GM19035 (cell line): ENCODE results near the gene BTN2A1.
"Not testable (repeated sequence)": the region's sequence is repeated elsewhere in the genome, so short reads cannot be mapped to it uniquely, and the experiment has no call there.

Source experiments
- ATAC-seq: cut with Tn5 transposase; IDR thresholded peaks from one replicate; pipeline ENCODE4 v1.9.1; 2021; ENCODE audit not compliant: unreplicated experiment

Gene BTN2A1

DNA sequence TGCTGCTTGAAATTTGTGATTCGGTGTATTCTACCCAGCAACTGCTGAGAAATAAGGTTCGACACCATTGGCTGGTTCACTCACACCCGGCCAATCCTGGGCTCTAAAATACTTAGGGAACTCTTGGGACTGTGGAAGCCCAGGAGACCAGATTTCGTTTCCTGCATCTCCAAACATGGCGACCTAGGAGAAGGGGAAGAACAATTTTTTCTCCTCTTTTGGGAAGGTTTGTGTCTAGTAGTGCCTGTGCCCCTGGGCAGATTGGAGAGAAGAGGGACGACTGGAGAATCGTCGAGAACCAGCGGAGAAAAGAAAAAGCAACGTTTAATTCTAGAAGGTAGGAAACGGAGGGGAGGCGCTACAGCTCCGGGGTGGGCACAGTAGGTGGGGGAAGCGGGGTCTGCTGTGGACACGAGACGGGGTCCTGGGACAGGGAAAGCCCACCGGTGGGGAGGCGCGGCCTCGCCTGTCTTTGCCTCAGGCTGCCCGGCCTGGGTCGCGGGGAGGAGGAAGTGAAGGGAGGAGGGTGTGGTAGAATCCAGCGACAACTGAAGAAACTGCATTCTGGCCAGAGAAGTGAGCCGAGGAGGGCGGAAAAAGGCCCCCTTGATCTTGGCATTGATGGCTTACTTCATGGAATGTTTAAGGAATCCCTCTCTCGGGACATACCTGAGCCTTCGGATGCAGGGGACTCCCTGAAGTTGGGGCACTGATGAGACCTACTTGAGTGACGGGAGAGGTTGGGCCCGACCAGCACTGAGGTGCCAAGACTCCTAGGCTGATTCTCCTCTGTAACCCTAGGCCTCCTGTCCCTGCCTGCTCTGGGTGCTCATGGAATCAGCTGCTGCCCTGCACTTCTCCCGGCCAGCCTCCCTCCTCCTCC is at the start of gene BTN2A1:
Gene BTN2A1 (plus strand): TSS at position 150 of the 883 bp plus-strand sequence. CDS start 682 bp downstream, at position 832.
- ATAC-seq = peak; percentile 98

DNA sequence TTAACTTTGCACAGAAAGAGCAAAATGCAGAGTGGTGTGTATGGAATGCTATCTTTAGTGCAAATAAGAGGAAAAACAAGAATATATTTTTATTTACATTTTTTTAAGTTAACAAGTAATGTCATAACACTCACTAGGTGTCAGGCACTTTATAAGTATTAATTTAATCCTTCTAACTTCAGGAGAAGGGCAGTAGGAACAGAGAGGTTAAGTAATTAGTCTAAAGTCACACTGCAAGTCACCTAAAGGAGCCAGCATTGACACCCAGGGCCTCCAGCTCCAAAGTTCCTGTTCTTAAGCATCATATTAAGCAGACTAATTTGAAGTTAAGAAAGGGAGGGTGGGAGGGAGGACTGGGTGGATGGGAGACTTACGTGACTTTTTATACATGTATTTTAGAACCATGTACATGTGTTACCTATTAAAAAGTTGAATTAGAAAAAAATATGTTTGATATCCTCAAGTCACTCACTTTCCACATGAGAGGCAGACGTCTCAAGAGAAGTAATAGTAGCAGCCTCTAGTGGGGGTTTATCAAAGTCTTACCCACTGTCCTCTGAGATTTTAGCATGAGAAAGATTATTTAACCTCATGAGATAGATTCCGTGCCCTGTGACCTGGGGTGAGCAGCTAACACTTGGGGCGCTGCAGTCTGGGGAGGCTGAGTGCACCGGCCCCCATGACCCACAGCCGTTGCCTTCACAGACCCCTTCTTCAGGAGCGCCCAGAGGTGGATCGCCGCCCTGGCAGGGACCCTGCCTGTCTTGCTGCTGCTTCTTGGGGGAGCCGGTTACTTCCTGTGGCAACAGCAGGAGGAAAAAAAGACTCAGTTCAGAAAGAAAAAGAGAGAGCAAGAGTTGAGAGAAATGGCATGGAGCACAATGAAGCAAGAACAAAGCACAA is 48.7 kb upstream of the BTN2A1 start:
- no peak for ATAC-seq

DNA sequence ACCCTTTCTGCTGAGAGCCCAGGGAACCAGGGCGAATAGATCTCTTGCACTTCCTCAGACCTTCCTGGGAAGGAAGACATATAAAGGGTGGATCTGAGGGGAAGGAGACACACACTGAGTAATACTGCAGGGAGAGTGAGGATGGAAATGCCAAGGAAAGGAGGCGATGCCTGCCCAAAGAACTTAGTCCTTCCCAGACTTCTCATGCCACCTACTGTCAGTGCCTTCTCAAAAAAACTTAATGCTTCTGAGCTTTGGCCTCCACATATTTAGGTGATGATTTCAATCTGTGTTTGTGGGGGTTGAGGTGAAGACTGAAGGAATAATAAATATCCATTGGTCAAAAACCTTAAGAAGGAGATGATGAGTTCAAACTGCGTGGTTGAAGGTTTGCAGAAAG is 46.0 kb upstream of the BTN2A1 start:
- no peak for ATAC-seq

DNA sequence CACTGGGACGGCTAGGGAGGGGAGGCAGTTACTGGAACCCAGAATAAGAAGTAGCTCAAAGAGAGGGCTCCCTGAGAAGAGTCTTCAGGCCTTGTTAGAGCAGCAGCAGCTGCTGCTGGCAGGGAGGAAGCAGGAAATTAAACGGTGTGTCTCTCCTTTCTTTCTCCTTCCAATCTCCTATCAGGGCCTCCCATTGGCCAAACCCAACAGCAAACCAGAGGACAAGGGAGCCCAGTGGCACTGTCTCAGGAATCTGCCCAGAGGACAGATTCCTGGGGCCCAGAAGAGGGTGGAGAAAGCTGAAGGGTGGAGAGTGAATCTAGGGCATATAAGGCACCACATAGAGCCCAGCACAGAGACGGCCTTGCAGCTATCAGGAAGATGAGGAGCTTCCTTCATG is 45.5 kb upstream of the BTN2A1 start:
- no peak for ATAC-seq

DNA sequence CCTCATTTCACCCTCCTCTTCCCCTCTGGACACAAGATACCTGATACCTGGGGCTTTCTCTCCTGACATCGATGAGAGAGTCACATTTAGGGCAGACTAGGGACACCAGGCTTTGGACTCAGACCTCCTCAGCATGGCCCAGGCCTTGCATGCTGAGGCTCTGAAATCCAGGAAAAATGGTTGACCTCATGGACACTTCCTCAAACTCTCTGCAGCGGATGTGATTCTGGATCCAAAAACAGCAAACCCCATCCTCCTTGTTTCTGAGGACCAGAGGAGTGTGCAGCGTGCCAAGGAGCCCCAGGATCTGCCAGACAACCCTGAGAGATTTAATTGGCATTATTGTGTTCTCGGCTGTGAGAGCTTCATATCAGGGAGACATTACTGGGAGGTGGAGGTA is 44.8 kb upstream of the BTN2A1 start:
- no peak for ATAC-seq

DNA sequence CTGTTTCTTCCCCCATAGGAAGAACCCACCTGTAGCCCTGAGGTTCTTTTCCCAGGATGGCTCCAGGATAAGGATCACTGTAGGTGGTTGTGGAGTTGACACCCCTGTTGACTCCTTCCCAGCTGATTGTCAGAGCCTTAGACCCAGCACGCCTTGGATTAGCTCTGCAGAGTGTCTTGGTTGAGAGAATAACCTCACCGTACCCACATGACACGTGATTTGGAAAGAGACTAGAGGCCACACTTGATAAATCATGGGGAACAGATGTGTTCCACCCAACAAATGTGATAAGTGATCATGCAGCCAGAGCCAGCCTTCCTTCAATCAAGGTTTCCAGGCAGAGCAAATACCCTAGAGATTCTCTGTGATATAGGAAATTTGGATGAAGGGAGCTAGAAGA is 43.5 kb upstream of the BTN2A1 start:
- no peak for ATAC-seq

DNA sequence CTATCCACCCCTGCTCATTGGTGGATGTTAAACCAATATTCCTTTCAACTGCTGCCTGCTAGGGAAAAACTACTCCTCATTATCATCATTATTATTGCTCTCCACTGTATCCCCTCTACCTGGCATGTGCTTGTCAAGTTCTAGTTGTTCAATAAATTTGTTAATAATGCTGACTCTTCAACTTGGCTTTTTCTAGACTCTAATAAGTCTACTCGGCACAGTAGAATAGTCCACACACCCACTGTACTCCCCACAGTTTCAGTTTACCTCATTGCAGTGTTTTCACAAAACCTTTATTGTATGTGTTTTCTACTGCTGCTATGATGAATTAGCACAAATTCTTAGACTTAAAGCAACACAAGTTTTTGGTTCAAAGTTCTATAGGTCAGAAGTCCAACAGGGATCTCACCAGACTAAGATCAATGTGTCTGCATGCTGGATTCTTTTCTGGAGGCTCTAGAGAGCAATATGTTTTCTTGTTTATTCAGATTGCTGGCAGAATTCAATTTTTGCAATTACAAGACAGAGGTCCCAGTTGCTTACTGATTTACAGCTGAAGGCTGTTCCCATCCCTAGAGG is 42.6 kb upstream of the BTN2A1 start:
- ATAC-seq = no peak

DNA sequence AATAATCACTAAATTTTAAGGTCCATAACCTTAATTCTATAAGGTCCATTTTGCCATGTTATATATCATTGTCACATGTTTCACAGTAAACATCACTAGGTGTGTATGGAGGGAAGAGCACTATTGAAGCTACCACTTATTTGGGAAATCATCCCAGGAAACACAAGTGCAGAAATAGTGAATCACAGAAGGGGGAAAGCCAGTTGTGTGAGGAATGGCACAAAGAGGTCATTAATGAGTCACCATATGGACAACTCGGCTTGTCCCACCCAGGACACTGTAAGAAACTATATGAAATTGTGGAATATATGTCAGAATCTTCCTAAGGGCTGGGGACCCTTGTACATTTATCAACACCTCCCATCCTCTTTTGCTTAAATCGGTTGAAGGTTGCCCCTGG is 42.0 kb upstream of the BTN2A1 start:
- ATAC-seq = no peak

DNA sequence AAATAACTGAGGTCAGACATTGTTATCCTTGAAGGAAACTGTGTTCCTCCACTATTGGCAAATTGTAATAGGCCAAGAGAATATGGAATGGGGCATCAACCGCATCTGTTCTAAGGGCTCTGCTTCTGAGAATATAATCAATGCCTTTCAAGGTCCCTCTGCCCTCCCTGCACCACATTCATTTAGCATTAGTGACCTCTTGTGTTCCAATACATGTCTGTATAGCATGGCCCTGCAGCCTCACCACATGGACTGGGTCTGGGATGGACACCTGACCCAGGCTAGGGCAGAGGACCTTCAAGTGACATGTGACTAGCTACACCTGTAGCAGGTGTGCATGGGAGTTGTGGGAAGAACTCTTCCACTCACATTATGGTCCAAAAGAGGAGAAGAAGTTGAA is 41.5 kb upstream of the BTN2A1 start:
- no peak for ATAC-seq

DNA sequence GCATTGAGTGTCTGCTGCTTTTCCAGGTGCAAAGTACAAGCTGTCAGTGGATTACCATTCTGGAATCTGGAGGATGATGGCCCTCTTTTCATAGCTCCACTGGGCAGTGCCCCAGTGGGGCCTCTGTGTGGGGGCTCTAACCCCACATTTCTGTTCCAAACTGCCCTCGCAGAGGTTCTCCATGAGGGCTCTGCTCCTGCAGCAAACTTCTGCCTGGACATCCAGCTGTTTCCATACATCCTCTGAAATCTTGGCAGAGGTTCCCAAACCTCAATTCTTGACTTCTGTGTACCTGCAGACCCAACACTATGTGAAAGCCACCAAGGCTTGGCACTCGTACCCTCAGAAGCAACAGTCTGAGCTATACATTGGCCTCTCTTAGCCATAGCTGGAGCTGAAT is 39.7 kb upstream of the BTN2A1 start:
- not testable (repeated sequence) for ATAC-seq

DNA sequence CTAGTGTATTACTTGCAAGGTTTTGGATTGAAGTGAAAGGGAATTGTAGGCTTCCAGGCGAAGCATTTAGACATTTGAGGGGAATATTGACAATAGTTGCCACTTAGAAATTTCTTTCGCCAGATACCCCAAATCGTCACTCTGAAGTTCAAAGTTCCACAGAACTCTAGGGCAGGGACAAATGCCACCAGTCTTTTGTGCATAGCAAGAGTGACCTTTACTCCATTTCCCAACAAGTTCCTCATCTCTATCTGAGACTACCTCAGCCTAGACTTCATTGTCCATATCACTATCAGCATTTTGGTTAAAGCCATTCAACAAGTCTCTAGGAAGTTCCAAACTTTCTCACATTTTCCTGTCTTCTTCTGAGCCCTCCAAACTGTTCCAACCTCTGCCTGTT is 39.0 kb upstream of the BTN2A1 start:
- ATAC-seq = not testable (repeated sequence)

DNA sequence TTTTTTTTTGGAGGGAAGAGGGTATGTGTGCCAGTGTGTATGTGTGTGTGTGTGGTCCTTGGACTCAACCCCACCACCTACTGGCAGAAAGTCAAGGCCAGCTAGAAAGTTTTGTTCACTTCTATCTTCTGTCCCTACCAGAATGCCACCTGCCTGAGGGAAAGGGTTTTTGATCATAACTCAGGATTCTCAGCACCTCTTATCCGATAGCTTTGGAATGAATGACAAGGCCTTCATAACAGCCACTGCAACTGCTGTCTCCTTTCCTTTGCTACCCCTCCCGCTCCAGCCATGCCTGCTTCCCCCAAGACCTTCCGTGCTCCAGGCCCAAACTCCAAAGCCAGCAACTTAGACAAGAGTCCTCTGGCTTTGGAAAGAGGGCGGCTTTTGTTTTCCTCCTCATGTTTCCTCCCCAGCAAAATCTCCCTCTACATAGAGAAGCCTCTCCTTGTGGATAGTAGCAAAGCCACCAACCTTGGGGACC is 37.0 kb upstream of the BTN2A1 start:
- peak; percentile 28 for ATAC-seq

DNA sequence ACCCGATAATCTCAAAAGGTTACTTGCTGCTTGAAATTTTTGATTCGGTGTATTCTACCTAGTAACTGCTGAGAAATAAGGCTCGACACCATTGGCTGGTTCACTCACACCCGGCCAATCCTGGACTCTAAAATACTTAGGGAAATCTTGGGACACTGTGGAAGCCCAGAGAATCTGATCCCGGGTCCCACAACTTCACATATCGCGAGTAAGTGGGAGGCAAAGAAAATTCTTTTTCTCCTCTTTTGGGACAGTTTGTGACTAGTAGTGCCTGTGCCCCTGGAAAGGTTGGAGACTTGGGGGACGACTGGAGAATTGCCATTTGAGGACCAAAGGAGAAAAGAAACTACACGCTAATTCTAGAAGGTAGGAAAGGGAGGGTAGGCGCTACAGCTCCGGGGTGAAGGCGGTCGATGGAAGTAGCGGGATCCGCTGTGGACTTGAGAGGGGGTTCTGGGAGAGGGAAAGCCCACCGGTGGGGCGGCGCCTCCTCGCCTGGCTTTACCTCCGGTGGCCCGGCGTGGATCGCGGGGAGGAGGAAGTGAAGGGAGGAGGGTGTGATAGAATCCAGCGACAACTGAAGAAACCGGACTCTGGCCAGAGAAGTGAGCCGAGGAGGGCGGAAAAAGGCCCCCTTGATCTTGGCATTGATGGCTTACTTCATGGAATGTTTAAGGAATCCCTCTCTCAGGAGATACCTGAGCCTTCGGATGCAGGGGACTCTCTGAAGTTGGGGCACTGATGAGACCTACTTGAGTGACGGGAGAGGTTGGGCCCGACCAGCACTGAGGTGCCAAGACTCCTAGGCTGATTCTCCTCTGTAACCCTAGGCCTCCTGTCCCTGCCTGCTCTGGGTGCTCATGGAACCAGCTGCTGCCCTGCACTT is 36.3 kb upstream of the BTN2A1 start:
- peak; percentile 91 for ATAC-seq

DNA sequence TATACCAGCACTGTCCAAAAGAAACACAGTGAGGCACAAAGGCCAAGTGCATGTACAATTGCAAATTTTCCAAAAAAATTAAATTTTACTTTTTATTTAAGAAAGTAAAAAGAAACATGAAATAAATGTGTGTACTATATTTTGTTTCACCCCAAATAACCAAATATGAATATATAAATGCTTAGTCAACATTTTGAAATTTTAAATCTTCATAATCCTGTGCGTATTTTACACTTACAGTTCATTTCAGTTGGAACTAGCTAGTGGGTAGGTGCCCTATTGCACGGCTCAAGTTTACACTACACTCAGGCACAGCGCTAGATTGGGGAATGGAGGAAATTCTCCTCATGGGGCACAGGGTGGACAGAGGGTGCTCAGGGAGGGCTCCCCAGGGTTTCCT is 35.4 kb upstream of the BTN2A1 start:
- no peak for ATAC-seq

DNA sequence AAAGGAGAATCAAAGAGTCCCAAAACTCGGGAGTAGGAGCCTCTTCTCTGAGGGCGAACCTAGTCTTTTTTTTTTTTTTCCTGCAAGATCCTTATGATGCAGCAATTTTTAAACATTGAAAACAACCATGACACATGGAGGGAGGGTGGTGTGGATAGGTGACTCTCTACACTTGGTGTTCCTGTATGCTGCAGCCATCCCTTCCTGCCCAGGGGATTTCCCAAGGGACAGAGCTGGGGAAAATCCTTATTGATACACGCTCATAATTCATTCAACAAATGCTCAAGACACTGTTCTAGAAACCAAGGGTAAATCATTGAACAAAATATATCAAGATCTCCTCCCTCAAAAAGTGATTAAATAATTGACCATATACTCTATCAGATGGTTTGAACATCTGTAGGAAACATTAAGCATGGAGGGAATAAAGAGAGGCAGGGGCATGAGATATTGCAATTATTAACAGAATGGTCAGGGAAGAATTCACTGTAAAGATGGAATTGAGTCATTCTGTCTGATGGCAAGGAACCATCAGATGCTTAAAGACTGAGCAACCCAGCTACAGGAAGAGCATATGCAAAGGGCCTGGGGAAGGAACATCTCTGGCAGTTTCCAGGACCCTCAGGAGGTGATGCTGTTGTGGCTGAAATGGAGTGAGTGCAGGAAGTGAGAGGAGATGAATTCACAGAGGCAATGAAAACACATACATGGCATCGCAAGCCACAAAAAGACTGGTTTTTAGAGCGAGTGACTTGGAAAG is 30.9 kb upstream of the BTN2A1 start:
- no peak for ATAC-seq

DNA sequence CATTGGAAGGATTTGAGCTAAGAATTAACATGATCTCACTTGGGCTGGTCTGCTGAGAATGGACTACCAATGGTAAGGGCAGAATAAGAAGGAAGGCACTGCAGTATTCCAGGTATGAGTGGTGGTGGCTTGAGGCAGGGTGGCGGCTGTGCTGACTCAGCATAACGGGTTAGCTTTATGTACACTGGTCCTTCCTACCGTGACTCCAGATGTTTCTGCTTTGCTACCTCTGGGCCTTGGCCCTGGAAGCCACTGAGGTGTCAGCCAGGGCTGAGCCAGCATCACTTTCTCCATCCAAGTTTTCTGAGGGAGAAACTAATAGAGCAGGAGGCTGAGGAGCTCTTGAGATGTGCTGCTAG is 30.3 kb upstream of the BTN2A1 start:
- no peak for ATAC-seq

DNA sequence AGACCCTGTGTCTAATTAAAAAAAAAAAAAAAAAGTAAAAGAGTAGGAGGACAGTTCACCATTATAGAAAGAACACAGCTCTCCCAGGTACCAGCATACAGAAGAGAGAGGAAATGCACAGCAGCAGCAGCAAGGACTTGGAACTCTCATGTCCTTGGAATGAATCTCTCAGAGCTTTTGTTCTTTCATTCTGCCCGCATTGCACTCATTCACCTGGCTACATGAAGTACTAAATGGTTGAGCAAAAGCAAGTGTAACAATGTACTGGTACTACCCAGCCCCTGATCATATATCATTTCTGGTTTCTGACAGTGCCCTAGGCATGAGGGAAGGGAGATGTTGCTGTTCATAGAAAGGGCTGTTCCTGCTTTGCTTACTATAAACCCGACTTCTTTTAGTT is 29.5 kb upstream of the BTN2A1 start:
- ATAC-seq = no peak

DNA sequence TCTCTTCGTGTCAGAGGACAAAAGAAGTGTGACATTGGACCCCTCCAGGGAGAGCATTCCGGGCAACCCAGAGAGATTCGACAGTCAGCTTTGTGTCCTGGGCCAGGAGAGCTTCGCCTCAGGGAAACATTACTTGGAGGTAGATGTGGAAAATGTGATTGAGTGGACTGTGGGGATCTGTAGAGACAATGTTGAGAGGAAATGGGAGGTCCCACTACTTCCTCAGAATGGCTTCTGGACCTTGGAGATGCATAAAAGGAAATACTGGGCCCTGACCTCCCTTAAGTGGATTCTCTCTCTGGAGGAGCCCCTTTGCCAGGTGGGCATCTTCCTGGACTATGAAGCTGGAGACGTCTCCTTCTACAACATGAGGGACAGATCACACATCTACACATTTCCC is 27.0 kb upstream of the BTN2A1 start:
- ATAC-seq = no peak

DNA sequence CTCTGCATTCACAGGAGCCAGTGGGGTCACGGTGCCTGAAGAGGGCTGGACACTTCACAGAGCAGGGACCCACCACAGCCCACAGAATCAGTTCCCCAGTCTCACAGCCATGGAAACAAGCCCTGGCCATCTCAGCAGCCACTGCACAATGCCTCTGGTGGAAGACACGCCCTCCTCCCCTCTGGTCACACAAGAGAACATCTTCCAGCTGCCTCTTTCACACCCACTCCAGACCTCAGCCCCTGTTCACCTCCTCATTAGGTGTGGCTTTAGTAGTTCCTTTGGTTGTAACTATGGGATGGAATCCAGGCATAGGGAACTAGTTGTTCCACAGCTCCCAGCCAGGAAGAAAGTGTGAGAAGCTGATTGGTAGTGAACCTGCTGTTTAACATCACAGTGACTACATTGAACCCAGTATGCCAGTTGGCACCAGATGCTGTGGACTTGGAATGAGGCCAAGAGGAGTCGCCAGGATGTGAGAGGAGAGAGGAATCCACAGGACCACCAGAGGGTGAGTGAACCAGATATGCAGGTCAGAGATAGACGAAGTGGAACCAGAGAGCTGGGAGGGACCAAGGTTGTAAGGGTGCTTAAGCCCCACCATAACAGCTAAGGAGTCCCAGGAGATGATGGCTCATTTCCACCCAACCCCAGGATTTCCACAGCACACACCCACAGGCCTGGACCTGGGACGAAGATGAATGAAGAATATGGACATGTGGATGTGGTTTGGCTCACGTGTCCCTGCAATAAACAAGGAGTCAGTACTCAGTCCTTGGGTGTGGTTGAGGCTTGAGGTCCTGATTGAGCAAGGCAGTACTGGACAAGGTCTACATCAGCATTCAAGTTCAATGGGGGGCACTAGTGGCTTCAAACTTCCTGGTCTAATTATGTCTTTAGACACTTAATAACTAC is 26.2 kb upstream of the BTN2A1 start:
- ATAC-seq = no peak
